ENCODE data around the gene APP.

DNA sequence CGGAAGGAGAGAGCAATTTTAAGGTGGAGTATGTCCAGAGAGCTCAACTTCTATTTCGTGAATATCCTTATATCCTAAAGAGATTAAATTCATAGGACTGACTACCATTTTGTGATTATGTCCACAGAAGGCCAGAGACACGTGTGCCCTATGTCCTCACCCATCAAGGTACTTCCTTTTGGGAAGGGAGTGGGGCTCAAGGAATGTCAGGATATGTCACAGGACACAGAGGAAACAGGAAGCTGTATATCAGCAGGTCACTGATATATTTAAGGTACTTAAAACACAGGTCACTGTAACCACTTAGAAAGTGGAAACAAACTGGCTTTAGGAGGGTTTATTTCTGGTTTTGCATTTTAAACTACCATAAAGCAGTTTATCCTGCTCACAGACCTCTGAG is 184.6 kb downstream of the APP start:
- TF ChIP-seq, protein P1, sequence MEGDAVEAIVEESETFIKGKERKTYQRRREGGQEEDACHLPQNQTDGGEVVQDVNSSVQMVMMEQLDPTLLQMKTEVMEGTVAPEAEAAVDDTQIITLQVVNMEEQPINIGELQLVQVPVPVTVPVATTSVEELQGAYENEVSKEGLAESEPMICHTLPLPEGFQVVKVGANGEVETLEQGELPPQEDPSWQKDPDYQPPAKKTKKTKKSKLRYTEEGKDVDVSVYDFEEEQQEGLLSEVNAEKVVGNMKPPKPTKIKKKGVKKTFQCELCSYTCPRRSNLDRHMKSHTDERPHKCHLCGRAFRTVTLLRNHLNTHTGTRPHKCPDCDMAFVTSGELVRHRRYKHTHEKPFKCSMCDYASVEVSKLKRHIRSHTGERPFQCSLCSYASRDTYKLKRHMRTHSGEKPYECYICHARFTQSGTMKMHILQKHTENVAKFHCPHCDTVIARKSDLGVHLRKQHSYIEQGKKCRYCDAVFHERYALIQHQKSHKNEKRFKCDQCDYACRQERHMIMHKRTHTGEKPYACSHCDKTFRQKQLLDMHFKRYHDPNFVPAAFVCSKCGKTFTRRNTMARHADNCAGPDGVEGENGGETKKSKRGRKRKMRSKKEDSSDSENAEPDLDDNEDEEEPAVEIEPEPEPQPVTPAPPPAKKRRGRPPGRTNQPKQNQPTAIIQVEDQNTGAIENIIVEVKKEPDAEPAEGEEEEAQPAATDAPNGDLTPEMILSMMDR (IDR thresholded peaks at IDR 0.05), result no peak
- TF ChIP-seq POLR2A (IDR thresholded peaks at IDR 0.05), result no peak
- TF ChIP-seq POLR2AphosphoS5 (IDR thresholded peaks at IDR 0.05), result no peak
